Measurements from ENCODE around the gene ADAP1. TPM values are rescaled to one million over a fixed set of nuclear protein-coding genes. Genes with fewer than 3 reads are reported as not detected.
A peak's percentile ranks its signal among the peaks of the same experiment; 100 is the strongest.

The ADAP1 gene
- total and polyA plus RNA-seq, 3 experiments from 2014 or later = 37.7 to 77.3 (median 67.7) TPM

DNA sequence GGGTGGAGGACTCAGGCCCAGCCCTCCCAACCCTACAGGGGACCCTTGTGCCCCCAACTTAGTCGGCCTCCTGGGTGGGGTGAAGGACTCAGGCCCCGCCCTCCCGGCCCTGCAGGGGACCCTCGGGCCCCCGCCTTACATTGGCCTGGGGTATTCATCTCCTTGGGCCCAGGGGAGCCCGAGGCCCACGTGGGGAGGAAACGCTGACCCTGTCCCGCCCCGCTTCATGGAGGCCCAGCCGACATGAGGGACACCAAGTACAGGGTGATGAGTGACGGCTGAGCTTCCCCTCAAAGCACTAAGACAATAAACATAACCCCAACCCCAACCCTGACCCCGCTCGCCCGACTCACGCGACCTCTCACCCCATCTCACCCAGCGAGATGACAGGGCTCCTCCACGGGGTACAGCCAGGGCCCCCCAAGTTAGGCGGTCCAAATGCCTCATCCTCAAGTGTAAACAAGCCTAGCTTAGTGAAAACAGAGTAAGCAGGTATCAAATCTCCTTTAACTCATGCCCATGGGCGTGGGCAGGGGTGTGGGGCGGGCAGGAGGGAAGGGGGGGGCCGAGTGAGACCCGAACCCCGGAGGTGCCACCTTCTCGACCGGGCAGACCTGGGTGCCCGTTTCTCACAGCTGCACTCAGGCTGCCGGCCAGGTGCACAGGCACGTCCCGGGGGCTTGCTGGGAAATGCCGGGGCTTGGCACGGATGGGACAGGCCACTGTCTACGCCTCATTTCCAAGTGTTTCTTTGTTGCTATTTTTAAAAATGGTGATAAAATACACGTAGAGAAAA, 36.7 kb upstream of the ADAP1 start:
- H3K36me3 ChIP-seq (ENCODE audit: insufficient read depth, low read length) = no peaks in the 10 kb centered on the region
- H3K4me1 ChIP-seq (ENCODE audit: insufficient read depth, low read length) = peaks cover 5% of the 10 kb centered on the region
- H3K27me3 ChIP-seq (ENCODE audit: insufficient read depth, low read length, poor library complexity, severe bottlenecking) = no peaks in the 10 kb centered on the region
- Mint-ChIP-seq H3K4me1 (peaks cover 0 to 5% (median 3%) of the 10 kb centered on the region in 3 donors), H3K9me3 (no peaks in the 10 kb centered on the region), H3K36me3 (no peaks in the 10 kb centered on the region), H3K27me3 (peaks cover 2 to 4% of the 10 kb centered on the region in 2 donors), H3K27ac (peak overlapping the region in 1 of 8 donors; percentile 14), H3K4me3 (no peak overlapping the region)
- no peaks in the 10 kb centered on the region for H3K9me3 ChIP-seq (ENCODE audit: low read length)
- POLR2A ChIA-PET = no interaction called here
- no peak overlapping the region for H3K27ac ChIP-seq (ENCODE audit: low read depth, low read length)
- no peak for DNase-seq
- CTCF ChIA-PET = interaction anchor here (9.5 kb wide), 1 partner anchor 72 kb away, joined by 222 read pairs; no protein-coding TSS in a partner anchor
- no peak overlapping the region for H3K4me3 ChIP-seq (ENCODE audit: low read length)

DNA sequence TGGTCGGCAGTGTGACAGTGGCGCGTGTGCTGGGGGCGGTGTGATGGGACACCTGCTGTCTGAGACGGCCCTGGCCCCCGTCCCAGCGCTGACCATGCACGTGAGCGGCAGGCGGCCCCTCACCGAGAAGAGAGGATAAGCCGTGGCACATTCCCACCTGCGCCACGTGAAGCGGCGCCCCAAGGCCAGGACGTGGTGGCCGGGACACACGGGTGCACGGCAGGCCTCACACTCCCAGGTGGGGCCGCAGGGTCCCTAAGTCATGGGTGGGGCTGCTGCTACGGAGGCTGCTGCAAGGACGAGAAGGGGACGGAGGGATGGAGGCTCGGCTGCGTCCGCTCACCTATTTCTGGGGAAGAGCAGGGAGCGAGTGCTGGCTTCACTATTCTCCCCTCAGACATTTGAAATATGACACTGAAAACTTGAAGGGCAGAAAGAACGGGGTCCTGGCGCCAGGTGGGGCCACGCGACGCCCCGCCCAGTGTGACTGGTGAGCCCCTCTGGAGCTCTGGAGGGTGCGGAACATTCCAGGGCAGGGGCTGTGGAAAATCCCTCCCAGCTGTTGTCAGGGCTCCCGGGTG, 36.0 kb upstream of the ADAP1 start:
- POLR2A ChIA-PET = no interaction called here

DNA sequence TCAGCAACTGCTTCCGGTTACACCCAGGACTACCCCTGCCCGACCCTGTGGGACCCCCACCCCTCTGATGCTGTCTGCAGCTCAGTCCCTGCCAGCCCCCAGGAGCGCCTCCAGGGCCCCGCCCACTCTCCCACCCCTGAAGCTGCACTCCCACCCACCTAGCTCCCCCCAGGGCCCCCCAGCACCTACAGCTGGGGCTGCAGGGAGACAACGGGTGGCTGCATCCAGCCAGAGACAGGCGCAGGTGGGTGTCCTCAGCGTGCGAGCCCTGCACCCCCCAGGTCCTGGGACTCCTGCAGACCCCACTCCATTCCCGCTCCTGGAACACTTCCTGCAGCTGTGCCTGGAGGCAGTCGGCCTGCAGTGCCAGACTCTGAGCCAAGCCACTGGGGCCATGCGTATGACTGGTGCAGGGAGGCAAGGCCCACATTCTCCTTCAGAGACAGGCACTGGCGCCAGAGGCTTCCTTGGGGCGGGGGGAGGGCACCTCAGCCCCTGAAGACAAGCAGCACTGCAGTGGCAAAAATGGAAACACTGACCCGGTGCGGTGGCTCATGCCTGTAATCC, 34.6 kb upstream of the ADAP1 start:
- Histone ChIP-seq H3K27ac (ENCODE audit: low read depth, low read length) (no peak overlapping the region), H3K4me1 (ENCODE audit: insufficient read depth, low read length) (peaks cover 5% of the 10 kb centered on the region), H3K9me3 (ENCODE audit: low read length) (no peaks in the 10 kb centered on the region), H3K4me3 (ENCODE audit: low read length) (no peak overlapping the region), H3K27me3 (ENCODE audit: insufficient read depth, low read length, poor library complexity, severe bottlenecking) (no peaks in the 10 kb centered on the region), H3K36me3 (ENCODE audit: insufficient read depth, low read length) (no peaks in the 10 kb centered on the region)
- CTCF ChIA-PET = interaction anchor here (1.6 kb wide), 1 partner anchor 76 kb away, joined by 9 read pairs; no protein-coding TSS in a partner anchor
- Mint-ChIP-seq H3K4me1 (peaks cover 0 to 5% (median 3%) of the 10 kb centered on the region in 3 donors), H3K27ac (peak overlapping the region in 2 of 8 donors; percentile 42 to 95), H3K4me3 (no peak overlapping the region), H3K27me3 (peaks cover 7 to 10% of the 10 kb centered on the region in 2 donors), H3K36me3 (no peaks in the 10 kb centered on the region), H3K9me3 (no peaks in the 10 kb centered on the region)
- peak in 1 of 5 donors; percentile 45 for DNase-seq
- POLR2A ChIA-PET = no interaction called here

More for the DNA sequence above, 36.0 kb upstream of the ADAP1 start:
- Histone ChIP-seq H3K36me3 (ENCODE audit: insufficient read depth, low read length) (no peaks in the 10 kb centered on the region), H3K4me3 (ENCODE audit: low read length) (no peak overlapping the region), H3K27me3 (ENCODE audit: insufficient read depth, low read length, poor library complexity, severe bottlenecking) (no peaks in the 10 kb centered on the region), H3K4me1 (ENCODE audit: insufficient read depth, low read length) (peaks cover 5% of the 10 kb centered on the region), H3K27ac (ENCODE audit: low read depth, low read length) (no peak overlapping the region), H3K9me3 (ENCODE audit: low read length) (no peaks in the 10 kb centered on the region)
- H3K36me3 Mint-ChIP-seq = no peaks in the 10 kb centered on the region
- no peak overlapping the region for H3K27ac Mint-ChIP-seq
- H3K4me1 Mint-ChIP-seq = peaks cover 0 to 5% (median 3%) of the 10 kb centered on the region in 3 donors
- no peak overlapping the region for H3K4me3 Mint-ChIP-seq
- no peak for DNase-seq
- no peaks in the 10 kb centered on the region for H3K9me3 Mint-ChIP-seq
- H3K27me3 Mint-ChIP-seq = peaks cover 5 to 8% of the 10 kb centered on the region in 2 donors
- CTCF ChIA-PET = interaction anchor here (9.5 kb wide), 1 partner anchor 73 kb away, joined by 222 read pairs; no protein-coding TSS in a partner anchor

DNA sequence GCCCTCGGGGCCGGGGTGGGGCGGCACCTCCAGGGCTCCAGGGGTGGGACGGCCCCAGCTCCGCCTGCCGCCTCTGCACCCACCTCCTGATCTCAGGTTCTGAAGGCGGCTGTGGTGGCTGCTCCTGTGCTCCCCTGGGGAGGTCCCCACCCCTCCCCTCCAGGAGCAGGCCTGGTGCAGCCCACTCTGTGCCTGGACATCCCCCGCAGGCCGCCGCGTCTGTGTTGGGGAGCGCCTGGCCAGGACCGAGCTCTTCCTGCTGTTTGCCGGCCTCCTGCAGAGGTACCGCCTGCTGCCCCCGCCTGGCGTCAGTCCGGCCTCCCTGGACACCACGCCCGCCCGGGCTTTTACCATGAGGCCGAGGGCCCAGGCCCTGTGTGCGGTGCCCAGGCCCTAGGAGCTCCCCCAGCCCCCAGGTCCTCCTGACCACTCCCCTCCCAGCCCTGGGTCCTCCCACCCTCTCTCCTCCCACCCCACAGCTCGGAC, 34.0 kb upstream of the ADAP1 start:
- H3K4me1 ChIP-seq (ENCODE audit: insufficient read depth, low read length) = peaks cover 5% of the 10 kb centered on the region
- no peaks in the 10 kb centered on the region for H3K27me3 ChIP-seq (ENCODE audit: insufficient read depth, low read length, poor library complexity, severe bottlenecking)
- H3K27ac ChIP-seq (ENCODE audit: low read depth, low read length) = no peak overlapping the region
- Mint-ChIP-seq H3K4me1 (peaks cover 0 to 5% (median 3%) of the 10 kb centered on the region in 3 donors), H3K27me3 (peaks cover 7 to 10% of the 10 kb centered on the region in 2 donors), H3K36me3 (no peaks in the 10 kb centered on the region), H3K4me3 (no peak overlapping the region), H3K27ac (no peak overlapping the region), H3K9me3 (no peaks in the 10 kb centered on the region)
- ChIA-PET POLR2A (no interaction called here), CTCF (interaction anchor here (1.6 kb wide), 1 partner anchor 77 kb away, joined by 9 read pairs; no protein-coding TSS in a partner anchor)
- DNase-seq = no peak
- no peaks in the 10 kb centered on the region for H3K9me3 ChIP-seq (ENCODE audit: low read length)
- no peak overlapping the region for H3K4me3 ChIP-seq (ENCODE audit: low read length)
- H3K36me3 ChIP-seq (ENCODE audit: insufficient read depth, low read length) = no peaks in the 10 kb centered on the region

DNA sequence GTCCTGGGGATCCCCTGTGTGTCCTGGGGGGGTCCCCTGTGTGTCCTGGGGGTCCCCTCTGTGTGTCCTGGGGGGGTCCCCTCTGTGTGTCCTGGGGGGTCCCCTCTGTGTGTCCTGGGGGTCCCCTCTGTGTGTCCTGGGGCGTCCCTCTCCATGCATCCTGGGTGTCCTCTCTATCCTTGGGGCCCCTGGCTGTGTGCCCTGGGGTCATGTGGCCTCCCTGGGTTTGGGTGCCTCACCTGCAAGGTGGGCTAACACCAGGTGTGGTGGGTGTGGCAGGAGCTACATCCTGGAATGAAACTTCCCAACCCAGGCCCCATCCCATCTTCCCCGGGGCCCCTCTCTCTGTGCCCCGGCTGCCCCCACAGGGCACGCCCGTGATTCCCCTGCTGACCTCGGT, 33.4 kb upstream of the ADAP1 start:
- Histone ChIP-seq H3K4me1 (ENCODE audit: insufficient read depth, low read length) (peaks cover 3% of the 10 kb centered on the region), H3K4me3 (ENCODE audit: low read length) (no peak overlapping the region), H3K27ac (ENCODE audit: low read depth, low read length) (no peak overlapping the region), H3K36me3 (ENCODE audit: insufficient read depth, low read length) (no peaks in the 10 kb centered on the region), H3K9me3 (ENCODE audit: low read length) (no peaks in the 10 kb centered on the region), H3K27me3 (ENCODE audit: insufficient read depth, low read length, poor library complexity, severe bottlenecking) (no peaks in the 10 kb centered on the region)
- no peak overlapping the region for H3K4me3 Mint-ChIP-seq
- peaks cover 7 to 10% of the 10 kb centered on the region in 2 donors for H3K27me3 Mint-ChIP-seq
- no peak overlapping the region for H3K27ac Mint-ChIP-seq
- no peak for DNase-seq
- ChIA-PET POLR2A (no interaction called here), CTCF (interaction anchor here (1.6 kb wide), 1 partner anchor 78 kb away, joined by 9 read pairs; no protein-coding TSS in a partner anchor)
- H3K9me3 Mint-ChIP-seq = no peaks in the 10 kb centered on the region
- peaks cover 0 to under 1% (median under 1%) of the 10 kb centered on the region in 3 donors for H3K4me1 Mint-ChIP-seq
- no peaks in the 10 kb centered on the region for H3K36me3 Mint-ChIP-seq

DNA sequence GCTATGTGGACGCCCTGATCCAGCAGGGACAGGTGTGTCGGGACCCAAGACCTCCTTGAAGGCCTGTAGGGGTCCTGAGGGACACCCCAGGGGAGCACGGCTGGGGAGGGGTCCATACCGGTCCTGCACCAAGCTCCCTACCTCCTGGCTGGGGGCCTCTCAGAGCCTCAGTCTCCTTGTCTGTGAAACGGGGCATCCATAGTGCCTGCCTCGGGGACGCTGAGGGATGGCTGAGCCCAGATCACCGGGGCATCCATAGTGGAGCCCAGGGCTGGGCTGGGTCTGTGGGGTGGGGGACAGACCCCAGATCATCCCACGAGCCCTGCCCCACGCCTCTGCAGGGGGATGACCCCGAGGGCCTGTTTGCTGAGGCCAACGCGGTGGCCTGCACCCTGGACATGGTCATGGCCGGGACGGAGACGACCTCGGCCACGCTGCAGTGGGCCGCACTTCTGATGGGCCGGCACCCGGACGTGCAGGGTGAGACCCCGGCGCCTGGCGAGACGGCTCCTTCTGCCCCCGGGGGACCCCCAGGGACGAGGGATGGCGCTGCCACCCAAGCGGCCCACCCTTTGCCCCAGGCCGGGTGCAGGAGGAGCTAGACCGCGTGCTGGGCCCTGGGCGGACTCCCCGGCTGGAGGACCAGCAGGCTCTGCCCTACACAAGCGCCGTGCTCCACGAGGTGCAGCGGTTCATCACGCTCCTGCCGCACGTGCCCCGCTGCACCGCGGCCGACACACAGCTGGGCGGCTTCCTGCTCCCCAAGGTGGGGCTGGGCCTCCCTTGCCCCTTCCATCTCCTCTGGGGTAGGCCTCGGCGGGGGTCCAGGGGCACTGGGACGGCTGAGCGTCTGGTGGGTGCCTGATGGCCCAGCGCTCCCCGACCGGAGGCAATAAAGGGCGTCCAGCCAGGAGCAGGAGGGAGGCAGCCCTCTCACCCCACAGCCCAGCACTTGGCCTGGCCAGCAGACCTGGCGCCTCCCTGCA, 32.6 kb upstream of the ADAP1 start:
- Mint-ChIP-seq H3K27ac (no peak overlapping the region), H3K9me3 (no peaks in the 10 kb centered on the region), H3K36me3 (no peaks in the 10 kb centered on the region), H3K4me3 (no peak overlapping the region), H3K27me3 (peaks cover 7 to 10% of the 10 kb centered on the region in 2 donors), H3K4me1 (no peaks in the 10 kb centered on the region)
- Histone ChIP-seq H3K27me3 (ENCODE audit: insufficient read depth, low read length, poor library complexity, severe bottlenecking) (no peaks in the 10 kb centered on the region), H3K27ac (ENCODE audit: low read depth, low read length) (no peak overlapping the region), H3K9me3 (ENCODE audit: low read length) (no peaks in the 10 kb centered on the region), H3K36me3 (ENCODE audit: insufficient read depth, low read length) (no peaks in the 10 kb centered on the region), H3K4me1 (ENCODE audit: insufficient read depth, low read length) (no peaks in the 10 kb centered on the region), H3K4me3 (ENCODE audit: low read length) (no peak overlapping the region)
- peak in 1 of 5 donors; percentile 48 for DNase-seq
- CTCF ChIA-PET = interaction anchor here (1.4 to 1.6 kb wide), 2 partner anchors 78 to 79 kb away, joined by 3 to 9 read pairs; no protein-coding TSS in a partner anchor
- POLR2A ChIA-PET = no interaction called here

DNA sequence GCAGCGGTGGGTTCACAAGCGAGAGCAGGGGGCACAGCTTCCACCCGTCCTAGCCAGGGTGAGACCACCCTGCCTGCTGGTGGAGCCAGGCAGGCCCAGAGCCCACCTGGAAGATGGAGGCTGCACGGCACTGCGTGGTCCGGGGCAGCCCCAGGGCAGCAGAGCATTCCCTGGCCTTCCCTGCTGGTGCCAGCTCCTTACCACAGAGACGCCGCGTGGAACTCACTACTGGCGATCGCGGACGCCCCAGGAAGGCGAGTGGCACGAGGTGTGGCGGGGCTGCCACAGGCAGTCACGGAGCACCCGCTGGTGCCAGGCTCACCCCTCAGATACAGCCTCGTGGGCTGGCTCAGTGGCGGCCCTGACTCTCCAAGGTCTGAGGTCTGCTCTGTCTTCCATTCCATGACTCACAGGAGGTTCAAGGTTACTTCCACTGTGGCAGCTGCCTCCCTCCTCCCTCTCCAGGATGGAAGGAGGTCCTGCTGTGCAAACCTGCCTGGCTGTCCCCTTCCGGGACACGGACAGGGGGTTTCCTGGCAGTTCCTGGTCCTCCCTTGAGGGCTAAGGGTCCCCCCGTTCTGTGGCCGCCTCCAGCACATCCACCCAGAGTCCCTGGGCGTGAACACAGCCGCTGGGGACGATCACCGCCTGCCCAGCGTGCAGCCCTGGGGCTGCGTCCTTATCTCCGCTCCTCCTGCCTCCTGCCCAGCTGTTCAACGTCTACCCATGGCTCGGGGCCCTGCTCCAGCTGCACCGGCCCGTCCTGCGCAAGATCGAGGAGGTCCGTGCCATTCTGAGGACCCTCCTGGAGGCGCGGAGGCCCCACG, 31.6 kb upstream of the ADAP1 start:
- no peaks in the 10 kb centered on the region for H3K9me3 ChIP-seq (ENCODE audit: low read length)
- peak overlapping the region in 1 of 8 donors; percentile 29 for H3K27ac Mint-ChIP-seq
- no peaks in the 10 kb centered on the region for H3K36me3 Mint-ChIP-seq
- no peaks in the 10 kb centered on the region for H3K9me3 Mint-ChIP-seq
- H3K4me3 Mint-ChIP-seq = no peak overlapping the region
- H3K27me3 Mint-ChIP-seq = peaks cover 7 to 10% of the 10 kb centered on the region in 2 donors
- no peaks in the 10 kb centered on the region for H3K4me1 Mint-ChIP-seq
- no peak for DNase-seq
- no peaks in the 10 kb centered on the region for H3K27me3 ChIP-seq (ENCODE audit: insufficient read depth, low read length, poor library complexity, severe bottlenecking)
- POLR2A ChIA-PET = no interaction called here
- no peaks in the 10 kb centered on the region for H3K36me3 ChIP-seq (ENCODE audit: insufficient read depth, low read length)
- no peak overlapping the region for H3K27ac ChIP-seq (ENCODE audit: low read depth, low read length)
- no peaks in the 10 kb centered on the region for H3K4me1 ChIP-seq (ENCODE audit: insufficient read depth, low read length)
- CTCF ChIA-PET = interaction anchor here (1.4 kb wide), 1 partner anchor 80 kb away, joined by 3 read pairs; no protein-coding TSS in a partner anchor
- H3K4me3 ChIP-seq (ENCODE audit: low read length) = no peak overlapping the region
